Spleen (tissue), 7 donors: ENCODE measurements around the gene ARF1.

ENCODE experiments used
- CTCF ChIP-seq, 11 experiments: fragments of 200-600 bp in 7 of 11; fragments of 450-650 bp in 4 of 11; sonication (generic) in 4 of 11; IDR thresholded peaks in 8 of 11; conservative IDR thresholded peaks in 3 of 11; 1 replicate in 7 of 11; 2 replicates in 4 of 11; pipeline versions ENCODE4 v1.4.0 to v1.8.0; 2016 to 2021; ENCODE audit warnings: antibody characterized with exemption in 11 of 11, inconsistent platforms in 4 of 11, mild to moderate bottlenecking in 1 of 11
- POLR2A ChIP-seq, 3 donors: fragments of 450-650 bp; IDR thresholded peaks; one replicate each; pipeline ENCODE4 v1.5.1; 2017; ENCODE audit warnings: antibody characterized with exemption in 3 of 3, mild to moderate bottlenecking in 1 of 3
- POLR2AphosphoS5 ChIP-seq, 3 donors: sonication (generic); formaldehyde crosslinking; IDR thresholded peaks; one replicate each; pipeline ENCODE4 v1.5.1; 2017; ENCODE audit warnings: antibody characterized with exemption in 3 of 3
- donor health status: DM: no; HTN: no; CAD: no; lungs with moderate emphysema.
- donor health status: DM: no; HTN: no; CAD: no.
- donor health status: DM: no; HTN: no; CAD: no.

- no peak for TF ChIP-seq CTCF (IDR thresholded peaks at IDR 0.05 in 8 of 11, conservative IDR thresholded peaks at IDR 0.05 in 3 of 11)
- TF ChIP-seq POLR2A (IDR thresholded peaks at IDR 0.05) = no peak
- peak in 1 of 3 donors; percentile 3 for TF ChIP-seq POLR2AphosphoS5 (IDR thresholded peaks at IDR 0.05)
Observed at GRCh38 chr1:228071839-228072657, 10.5 kb upstream of the ARF1 start.
